ENCODE data around the gene STRN3. TPM values are rescaled to one million over a fixed set of nuclear protein-coding genes. Genes with fewer than 3 reads are reported as not detected.

STRN3 gene
- total RNA-seq, 1 experiment from 2014 or later = 34.4 TPM

DNA sequence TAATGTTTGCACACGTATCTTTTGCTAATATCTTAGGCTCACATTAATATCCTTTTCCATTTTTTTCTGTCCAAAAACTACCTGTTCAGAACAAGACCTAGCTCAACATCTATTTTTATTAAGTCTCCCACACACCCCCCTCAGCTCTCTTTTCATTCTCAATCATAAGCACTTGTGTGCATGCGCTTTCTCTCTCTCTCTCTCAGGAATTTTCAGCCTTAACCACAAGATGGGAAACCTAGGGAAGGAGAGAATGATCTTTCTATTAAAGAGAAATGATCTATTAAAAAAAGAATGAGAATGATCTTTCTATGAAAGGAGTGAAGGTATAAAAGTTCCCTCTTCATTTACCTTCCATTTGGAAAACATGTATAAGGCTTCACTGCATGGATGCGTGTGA, 40.4 kb downstream of the STRN3 start:
- TF ChIP-seq, protein P1, sequence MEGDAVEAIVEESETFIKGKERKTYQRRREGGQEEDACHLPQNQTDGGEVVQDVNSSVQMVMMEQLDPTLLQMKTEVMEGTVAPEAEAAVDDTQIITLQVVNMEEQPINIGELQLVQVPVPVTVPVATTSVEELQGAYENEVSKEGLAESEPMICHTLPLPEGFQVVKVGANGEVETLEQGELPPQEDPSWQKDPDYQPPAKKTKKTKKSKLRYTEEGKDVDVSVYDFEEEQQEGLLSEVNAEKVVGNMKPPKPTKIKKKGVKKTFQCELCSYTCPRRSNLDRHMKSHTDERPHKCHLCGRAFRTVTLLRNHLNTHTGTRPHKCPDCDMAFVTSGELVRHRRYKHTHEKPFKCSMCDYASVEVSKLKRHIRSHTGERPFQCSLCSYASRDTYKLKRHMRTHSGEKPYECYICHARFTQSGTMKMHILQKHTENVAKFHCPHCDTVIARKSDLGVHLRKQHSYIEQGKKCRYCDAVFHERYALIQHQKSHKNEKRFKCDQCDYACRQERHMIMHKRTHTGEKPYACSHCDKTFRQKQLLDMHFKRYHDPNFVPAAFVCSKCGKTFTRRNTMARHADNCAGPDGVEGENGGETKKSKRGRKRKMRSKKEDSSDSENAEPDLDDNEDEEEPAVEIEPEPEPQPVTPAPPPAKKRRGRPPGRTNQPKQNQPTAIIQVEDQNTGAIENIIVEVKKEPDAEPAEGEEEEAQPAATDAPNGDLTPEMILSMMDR (IDR thresholded peaks at IDR 0.05; ENCODE audit: unreplicated experiment) = no peak
- Mint-ChIP-seq H3K27me3 (ENCODE audit: unreplicated experiment) (no peaks in the 10 kb centered on the region), H3K4me3 (ENCODE audit: low read depth, unreplicated experiment) (no peak overlapping the region), H3K4me1 (ENCODE audit: low read depth, unreplicated experiment) (peaks cover 31% of the 10 kb centered on the region), H3K27ac (ENCODE audit: unreplicated experiment) (peak overlapping the region; percentile 11), H3K9me3 (ENCODE audit: low read depth, unreplicated experiment) (no peaks in the 10 kb centered on the region), H3K36me3 (ENCODE audit: insufficient read depth, unreplicated experiment) (no peaks in the 10 kb centered on the region)
- no peak for DNase-seq
- CTCF ChIA-PET = no interaction called here
- intact Hi-C loops (cut with micrococcal nuclease; ENCODE audit: unreplicated experiment) = no loop called here
- BruUV-seq (replicated peaks) = no TSS peak

DNA sequence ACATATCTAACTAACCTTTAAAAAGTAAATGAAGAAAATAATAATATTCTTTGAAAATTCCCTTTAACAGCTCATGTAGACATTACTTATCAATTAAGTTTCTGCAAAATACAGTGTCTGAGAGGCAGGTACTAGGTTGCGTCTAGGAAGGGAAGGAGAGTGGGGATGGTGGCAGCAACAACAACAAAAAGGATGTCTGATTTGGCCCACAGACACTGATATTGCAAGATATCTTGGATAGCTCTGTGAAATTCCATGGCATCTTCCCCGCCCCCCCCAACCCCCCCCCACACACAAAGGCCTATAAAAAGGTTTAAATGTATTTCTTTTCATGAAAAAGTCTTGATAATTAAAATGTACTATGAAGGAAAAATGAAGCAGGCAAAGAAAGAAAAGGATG, 42.3 kb downstream of the STRN3 start:
- CTCF ChIA-PET = interaction anchor here (0.7 kb wide), 1 partner anchor 224 kb away, joined by 3 read pairs; the partner anchor contains the start of gene HECTD1
- Mint-ChIP-seq H3K36me3 (ENCODE audit: insufficient read depth, unreplicated experiment) (no peaks in the 10 kb centered on the region), H3K4me3 (ENCODE audit: low read depth, unreplicated experiment) (no peak overlapping the region), H3K9me3 (ENCODE audit: low read depth, unreplicated experiment) (no peaks in the 10 kb centered on the region), H3K4me1 (ENCODE audit: low read depth, unreplicated experiment) (peaks cover 25% of the 10 kb centered on the region), H3K27ac (ENCODE audit: unreplicated experiment) (no peak overlapping the region), H3K27me3 (ENCODE audit: unreplicated experiment) (no peaks in the 10 kb centered on the region)
- DNase-seq = no peak
- TF ChIP-seq, protein P1 (IDR thresholded peaks at IDR 0.05; ENCODE audit: unreplicated experiment) = no peak
- no TSS peak for BruUV-seq (replicated peaks)
- intact Hi-C loops (cut with micrococcal nuclease; ENCODE audit: unreplicated experiment) = loop anchor here (5.0 kb wide), 1 partner anchor 43 kb away; the partner anchor contains the start of genes AP4S1 and STRN3

DNA sequence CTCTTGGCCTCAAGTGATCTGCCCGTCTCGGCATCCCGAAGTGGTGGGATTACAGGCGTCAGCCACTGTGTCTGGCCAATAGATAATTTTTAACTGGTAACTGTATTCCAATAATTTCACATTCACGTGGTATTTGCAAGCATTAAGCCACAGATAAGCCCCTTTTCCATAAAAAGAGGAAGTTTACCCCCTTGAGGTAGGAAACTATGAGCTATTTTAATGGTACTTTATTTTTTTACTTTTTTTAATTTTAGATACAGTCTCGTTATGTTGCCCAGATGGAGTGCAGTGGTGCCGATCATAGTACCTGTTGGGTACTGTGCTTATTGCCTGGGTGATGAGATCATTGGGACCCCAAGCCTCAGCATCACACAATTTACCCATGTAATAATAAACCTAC, 43.6 kb downstream of the STRN3 start:
- CTCF ChIA-PET = interaction anchor here (1.0 kb wide), 1 partner anchor 100 kb away, joined by 6 read pairs; no protein-coding TSS in a partner anchor
- Mint-ChIP-seq H3K36me3 (ENCODE audit: insufficient read depth, unreplicated experiment) (no peaks in the 10 kb centered on the region), H3K27ac (ENCODE audit: unreplicated experiment) (no peak overlapping the region), H3K9me3 (ENCODE audit: low read depth, unreplicated experiment) (no peaks in the 10 kb centered on the region), H3K4me3 (ENCODE audit: low read depth, unreplicated experiment) (no peak overlapping the region), H3K4me1 (ENCODE audit: low read depth, unreplicated experiment) (peaks cover 17% of the 10 kb centered on the region), H3K27me3 (ENCODE audit: unreplicated experiment) (no peaks in the 10 kb centered on the region)
- intact Hi-C loops (cut with micrococcal nuclease; ENCODE audit: unreplicated experiment) = loop anchor here (5.0 kb wide), 1 partner anchor 45 kb away; the partner anchor contains the start of genes AP4S1 and STRN3
- BruUV-seq (replicated peaks) = no TSS peak
- TF ChIP-seq, protein P1 (IDR thresholded peaks at IDR 0.05; ENCODE audit: unreplicated experiment) = no peak
- DNase-seq = no peak

GRCh38 chr14:30980980-30981379, 45.2 kb downstream of the STRN3 start:
- intact Hi-C loops (cut with micrococcal nuclease; ENCODE audit: unreplicated experiment) = loop anchor here (1.0 to 5.0 kb wide), 3 partner anchors 46 to 376 kb away; partner anchors contain the start of genes AP4S1 and STRN3
- no peaks in the 10 kb centered on the region for H3K9me3 Mint-ChIP-seq (ENCODE audit: low read depth, unreplicated experiment)
- H3K27me3 Mint-ChIP-seq (ENCODE audit: unreplicated experiment) = no peaks in the 10 kb centered on the region
- CTCF ChIA-PET = interaction anchor here (1.4 kb wide), 1 partner anchor 45 kb away, joined by 5 read pairs; the partner anchor contains the start of gene STRN3
- no peaks in the 10 kb centered on the region for H3K36me3 Mint-ChIP-seq (ENCODE audit: insufficient read depth, unreplicated experiment)
- TF ChIP-seq, protein P1 (IDR thresholded peaks at IDR 0.05; ENCODE audit: unreplicated experiment) = no peak
- DNase-seq = no peak
- peaks cover 10% of the 10 kb centered on the region for H3K4me1 Mint-ChIP-seq (ENCODE audit: low read depth, unreplicated experiment)
- no peak overlapping the region for H3K27ac Mint-ChIP-seq (ENCODE audit: unreplicated experiment)
- no TSS peak for BruUV-seq (replicated peaks)
- H3K4me3 Mint-ChIP-seq (ENCODE audit: low read depth, unreplicated experiment) = no peak overlapping the region

Data from Calu3 (cell line).